NCI-H1092 (cell line): Measurements from ENCODE around the gene PRICKLE1.
"Not testable (repeated sequence)": the region's sequence is repeated elsewhere in the genome, so short reads cannot be mapped to it uniquely, and the experiment has no call there.

Source experiments
- DNase-seq: peaks from one replicate; lab custom pipeline; 2025; lab: John Stamatoyannopoulos, UW

PRICKLE1 gene

DNA sequence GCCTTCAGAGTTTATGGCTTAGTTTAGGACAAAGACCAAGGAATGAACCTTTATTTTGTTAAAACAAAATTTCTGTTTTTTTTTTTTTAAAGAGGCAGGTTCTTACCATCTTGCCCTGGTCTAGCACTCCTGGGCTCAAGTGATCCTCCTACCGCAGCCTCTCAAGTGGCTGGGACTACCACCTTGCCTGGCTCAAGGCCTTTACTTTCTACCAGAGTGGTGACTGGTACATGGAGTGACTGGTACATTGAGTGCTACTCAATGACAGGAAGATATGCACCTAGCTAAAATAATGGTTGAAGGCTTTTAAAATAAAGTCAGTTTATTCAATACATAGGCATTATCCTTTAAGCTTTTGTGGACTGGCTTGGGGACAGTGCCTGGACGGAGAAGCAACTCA, 32.6 kb downstream of the PRICKLE1 start:
- DNase-seq = no peak

- DNase-seq = no peak
Observed at GRCh38 chr12:42552822-42553221, 36.7 kb downstream of the PRICKLE1 start.

GRCh38 chr12:42550800-42551199, 38.7 kb downstream of the PRICKLE1 start:
- no peak for DNase-seq

- DNase-seq = no peak
Observed at GRCh38 chr12:42546709-42547108, 42.8 kb downstream of the PRICKLE1 start.

DNA sequence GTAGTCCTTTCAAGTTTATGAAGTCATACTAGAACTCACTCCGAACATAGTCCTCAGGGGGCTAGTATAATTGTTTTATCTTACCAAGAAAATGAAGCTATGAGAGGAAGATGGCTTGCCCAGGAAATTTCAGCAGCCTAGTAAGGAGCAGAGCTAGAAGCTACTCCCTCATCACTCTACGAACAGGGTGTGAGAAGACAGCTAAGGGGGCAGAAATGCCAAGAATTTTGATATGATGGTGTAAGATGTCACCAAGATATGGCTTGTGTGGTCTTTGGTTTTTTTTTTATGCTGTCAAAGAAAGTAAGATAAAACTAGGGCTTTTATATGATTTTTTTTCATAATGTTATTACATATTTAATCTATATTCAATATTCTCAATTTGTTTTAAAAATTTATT, 47.6 kb downstream of the PRICKLE1 start:
- no peak for DNase-seq

DNA sequence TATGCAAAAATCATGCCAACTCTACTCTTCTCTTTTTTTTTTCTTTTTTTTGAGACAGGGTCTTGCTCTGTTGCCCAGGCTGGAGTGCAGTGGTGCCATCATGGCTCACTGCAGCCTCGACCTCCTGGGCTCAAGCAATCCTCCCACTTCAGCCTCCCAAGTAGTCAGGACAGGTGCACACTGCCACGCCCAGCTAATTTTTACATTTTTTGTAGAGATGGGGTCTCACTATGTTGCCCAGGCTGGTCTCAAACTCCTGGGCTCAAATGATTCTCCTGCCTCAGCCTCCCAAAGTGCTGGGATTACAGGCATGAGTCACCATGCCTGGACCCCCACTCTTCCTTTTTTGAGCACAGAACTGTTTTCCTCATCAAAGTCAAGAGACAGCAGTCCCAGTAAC, 48.2 kb downstream of the PRICKLE1 start:
- not testable (repeated sequence) for DNase-seq

DNA sequence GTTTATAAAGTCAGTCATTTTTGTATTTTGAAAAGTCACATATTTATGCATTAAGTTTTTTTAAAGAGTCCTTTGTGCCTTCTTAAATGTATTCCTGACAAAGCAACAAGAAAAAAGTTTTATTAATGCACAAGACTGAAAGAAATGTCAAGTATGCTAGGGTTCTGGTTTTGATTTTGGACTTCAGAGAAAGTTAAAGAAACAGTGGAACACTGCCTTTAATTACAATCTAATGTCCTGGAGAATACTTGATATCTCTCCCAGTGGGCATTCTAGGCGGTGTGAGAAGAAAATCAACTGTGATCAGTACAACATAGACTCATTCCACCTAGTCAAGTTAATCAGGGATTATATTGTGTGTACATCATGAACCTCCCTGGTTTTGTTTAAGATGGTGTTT, 49.9 kb downstream of the PRICKLE1 start:
- DNase-seq = no peak

DNA sequence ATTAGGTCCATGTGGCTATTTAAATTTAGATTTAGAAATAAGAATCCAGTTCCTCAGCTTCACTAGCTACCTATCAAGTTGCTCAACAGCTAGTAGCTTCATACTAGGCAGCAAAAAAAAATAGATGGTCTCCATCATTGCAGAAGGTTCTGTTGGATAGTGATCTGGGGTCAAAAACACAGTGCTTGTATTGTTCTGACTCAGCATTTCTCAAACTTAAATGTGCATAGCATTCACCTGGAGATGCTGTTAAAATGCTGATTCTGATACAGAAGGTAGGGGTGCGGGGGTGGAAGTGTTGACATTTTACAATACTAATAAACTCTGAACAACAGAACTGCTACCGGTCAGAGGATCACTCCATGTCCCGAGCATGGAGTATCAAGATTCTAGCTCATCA, 51.3 kb downstream of the PRICKLE1 start:
- no peak for DNase-seq

GRCh38 chr12:42534184-42534838, 55.2 kb downstream of the PRICKLE1 start:
- no peak for DNase-seq

DNA sequence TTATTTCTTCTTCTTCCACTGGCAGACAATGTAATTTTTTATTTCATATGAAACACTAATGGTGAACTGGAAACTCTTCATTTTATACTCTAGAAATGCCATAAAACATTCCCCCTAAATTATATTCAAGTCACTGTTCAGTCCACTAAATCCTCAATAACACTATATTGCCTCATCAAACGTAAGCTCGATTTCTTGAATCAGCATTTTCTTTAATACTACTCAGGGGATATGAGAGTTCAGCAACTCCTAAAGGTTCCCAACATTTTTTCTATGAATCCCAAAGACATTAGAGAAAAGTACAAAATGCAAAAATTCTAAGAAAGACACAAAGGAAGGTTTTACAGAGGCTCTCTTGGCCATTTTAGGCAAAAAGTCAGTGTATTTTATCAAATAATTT, 59.3 kb downstream of the PRICKLE1 start:
- no peak for DNase-seq

DNA sequence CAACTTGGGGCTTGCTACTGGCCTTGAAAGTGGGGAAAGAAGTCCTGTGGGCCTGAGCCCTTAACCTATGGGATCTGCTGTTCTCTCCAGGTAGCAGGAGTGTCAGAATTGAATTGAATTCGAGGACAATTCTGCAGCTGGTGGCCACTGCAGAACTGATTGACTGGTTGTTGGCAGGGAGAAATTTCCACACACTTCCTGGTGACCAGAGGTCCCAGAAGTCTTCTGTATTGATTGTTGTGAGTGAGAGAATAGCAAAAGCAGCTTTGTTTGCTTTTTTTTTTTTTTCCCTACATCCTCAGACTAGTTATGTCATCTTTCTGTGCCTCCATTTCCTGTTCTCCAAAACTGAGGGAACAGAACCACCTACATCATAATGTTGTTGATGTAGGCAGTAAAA, 64.1 kb downstream of the PRICKLE1 start:
- DNase-seq = no peak

- no peak for DNase-seq
Observed at GRCh38 chr12:42524716-42525115, 64.8 kb downstream of the PRICKLE1 start.

DNA sequence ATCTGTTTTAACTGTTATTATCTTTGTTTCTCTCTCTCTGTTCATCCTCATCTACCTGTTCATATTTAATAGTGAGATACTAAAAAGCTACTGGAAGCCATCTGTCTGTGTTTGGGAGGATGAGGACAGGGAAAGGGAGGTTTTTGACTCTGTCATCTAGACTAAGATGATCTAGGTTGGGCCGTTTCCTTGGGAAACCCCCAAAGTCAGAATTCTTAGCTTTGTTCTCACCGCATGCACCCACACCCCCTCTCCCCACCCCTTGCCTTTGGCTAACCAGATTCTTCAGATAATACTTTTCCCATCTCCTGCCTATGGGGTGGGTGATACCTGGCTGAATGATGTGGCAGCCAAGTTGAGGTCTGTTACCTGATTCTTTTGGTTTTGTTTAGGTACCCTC, 73.0 kb downstream of the PRICKLE1 start:
- no peak for DNase-seq

DNA sequence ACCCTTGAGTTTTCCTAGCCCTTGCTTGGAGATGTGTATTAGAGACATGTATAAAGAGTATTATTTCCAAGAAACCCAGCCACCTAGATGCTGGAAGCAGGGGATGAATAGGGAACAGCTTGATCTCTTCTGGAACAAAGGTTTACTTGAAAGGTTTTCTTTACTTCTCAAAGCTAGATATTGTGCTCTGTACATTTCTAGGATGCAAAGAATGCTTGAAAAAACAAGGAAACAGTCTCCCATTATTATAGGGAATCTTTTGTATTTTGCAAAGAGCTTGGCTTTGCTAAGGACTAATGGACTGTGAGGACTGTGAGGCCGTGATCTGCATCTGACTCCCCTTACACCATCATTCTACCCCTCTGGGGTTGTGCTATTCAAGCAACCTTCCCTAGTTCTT, 77.9 kb downstream of the PRICKLE1 start:
- DNase-seq = no peak

- DNase-seq = no peak
Observed at GRCh38 chr12:42510823-42511222, 78.7 kb downstream of the PRICKLE1 start.

DNA sequence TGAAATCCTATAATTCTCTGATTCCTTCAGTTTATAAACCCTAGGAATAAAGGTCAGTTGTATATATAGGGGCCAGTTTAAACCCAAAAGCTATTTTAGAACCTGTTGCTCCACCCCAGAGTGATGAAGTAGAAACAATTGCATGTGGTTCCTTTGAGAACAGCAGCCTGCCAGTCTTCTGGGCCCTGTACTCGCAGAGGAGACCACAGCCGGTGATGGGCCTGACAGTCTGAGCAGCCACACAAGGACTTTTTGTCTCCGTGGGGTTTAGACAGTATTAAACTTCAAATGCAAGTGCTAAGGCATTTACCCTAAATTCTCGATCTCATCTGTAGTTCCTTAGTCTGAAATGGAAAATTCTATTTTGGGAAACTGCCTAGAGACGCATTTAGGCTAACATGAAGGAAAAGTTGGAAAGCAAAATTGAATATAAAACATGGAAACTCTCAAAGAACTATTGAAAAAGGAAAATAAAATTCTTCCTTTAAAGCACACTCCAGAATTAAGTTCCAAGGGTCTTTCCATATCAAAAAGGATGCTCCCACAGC, 80.6 kb downstream of the PRICKLE1 start:
- DNase-seq = no peak

- DNase-seq = no peak
Observed at GRCh38 chr12:42507565-42507964, 82.0 kb downstream of the PRICKLE1 start.

DNA sequence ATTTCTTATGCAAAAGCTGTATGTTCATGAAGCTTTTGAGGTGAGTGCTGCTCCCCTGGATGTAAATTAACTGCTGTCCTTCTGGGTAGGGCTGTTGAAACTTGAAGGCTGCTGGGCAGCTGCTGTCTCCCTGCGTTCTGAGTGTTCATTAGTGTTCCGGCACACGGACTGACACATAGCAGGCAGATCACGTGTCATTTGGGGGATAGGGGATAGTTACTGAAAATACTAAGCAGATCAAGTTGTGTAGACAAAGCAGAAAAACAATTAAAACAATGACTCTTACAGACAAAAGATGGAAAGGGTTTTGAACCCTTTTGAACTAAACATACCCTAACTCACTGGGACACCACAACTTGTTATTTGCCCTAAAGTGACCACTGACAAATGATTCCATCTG, 82.5 kb downstream of the PRICKLE1 start:
- no peak for DNase-seq

- DNase-seq = no peak
Observed at GRCh38 chr12:42504049-42504448, 85.5 kb downstream of the PRICKLE1 start.

DNA sequence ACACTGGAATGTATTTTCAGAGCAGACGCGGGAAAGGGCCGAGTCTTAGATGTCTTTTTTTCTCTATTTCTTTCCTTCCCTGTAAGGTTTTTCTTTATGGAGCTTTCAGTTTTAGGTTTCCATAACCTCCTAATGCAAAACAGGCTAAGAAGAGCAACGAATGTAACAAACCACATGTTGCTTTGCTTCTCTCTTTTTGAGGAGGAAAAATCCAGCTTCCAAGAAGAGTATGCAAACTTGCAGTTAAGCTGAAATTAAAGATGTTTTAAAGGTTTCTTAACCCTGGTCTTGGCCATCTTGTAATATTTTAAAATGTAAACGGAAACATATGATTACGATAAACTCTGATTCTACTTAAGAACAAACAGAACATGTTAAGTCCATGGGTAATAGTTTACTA, 86.9 kb downstream of the PRICKLE1 start:
- no peak for DNase-seq

DNA sequence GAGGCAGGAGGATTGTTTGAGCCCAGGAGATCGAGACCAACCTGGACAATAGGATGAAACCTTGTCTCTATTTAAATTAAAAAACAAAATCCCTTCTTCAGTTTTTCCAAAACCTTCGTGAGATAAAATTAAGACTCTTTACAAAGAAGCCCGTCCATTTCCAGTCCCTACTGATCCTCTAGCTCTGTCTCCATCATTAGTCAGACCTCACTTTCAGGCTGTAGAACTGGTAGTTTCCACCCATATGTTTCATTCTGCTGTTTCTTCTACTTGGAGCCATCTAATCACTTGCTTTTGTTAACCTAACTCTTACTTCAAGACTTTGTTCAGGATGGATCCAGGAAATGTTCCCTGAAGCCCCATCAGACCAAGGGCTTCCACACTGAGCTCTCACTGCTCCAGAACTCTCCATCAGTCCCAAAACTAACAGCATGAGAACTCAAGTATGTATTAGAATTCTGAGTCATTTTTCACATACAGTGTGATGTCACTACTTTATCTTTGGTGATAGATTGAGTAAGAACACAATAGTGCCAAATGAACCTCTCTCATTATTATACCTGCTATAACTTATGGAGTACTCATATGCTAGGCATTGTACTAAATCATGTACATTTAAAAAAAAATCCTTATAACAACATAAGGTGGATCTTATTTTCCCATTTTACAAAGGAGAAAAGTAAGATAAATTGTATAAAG, 90.8 kb downstream of the PRICKLE1 start:
- no peak for DNase-seq

- DNase-seq = no peak
Observed at GRCh38 chr12:42496886-42497285, 92.7 kb downstream of the PRICKLE1 start.

- no peak for DNase-seq
Observed at GRCh38 chr12:42495244-42495643, 94.3 kb downstream of the PRICKLE1 start.

DNA sequence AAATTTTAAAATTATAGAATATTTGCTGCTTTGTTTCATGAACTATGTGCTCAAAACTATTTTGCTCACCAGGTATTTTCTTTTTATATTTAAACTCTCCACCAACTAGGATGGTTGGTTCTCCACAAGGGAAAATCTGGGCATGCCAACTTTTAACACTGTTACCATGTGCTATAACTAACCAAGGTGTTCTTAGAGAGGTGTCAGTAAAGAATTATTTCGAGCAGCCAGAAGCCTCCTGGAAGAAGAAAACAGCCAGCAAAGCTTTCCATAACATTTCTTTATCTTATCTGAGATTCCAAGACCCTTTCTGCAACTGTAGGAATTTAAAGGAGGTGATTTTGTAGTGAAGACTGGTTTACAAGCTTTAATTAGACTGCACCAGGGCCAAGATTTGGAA, 97.3 kb downstream of the PRICKLE1 start:
- DNase-seq = no peak
